ENCODE results near the gene RYR1.

DNA sequence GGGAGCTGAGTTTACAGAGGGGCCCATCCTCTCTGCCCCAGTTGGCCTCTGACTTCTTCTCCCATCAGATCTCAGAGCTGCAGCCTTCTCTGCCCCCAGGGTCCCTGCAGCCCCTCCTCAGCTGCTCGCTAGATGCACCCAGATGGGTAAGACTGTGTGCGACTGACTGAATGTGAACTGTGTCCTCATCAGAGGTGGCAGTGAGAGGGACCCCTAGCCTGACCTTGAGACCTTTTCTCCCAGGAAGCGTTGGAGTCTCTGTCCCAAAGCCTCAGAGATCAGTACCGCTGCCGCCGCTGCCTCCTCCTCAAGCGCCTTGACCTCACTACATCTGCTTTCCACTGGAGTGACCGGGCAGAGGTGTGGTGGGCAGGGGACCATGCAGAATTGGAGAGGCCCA lies 28.2 kb upstream of the RYR1 start:
- TF ChIP-seq, protein P1, sequence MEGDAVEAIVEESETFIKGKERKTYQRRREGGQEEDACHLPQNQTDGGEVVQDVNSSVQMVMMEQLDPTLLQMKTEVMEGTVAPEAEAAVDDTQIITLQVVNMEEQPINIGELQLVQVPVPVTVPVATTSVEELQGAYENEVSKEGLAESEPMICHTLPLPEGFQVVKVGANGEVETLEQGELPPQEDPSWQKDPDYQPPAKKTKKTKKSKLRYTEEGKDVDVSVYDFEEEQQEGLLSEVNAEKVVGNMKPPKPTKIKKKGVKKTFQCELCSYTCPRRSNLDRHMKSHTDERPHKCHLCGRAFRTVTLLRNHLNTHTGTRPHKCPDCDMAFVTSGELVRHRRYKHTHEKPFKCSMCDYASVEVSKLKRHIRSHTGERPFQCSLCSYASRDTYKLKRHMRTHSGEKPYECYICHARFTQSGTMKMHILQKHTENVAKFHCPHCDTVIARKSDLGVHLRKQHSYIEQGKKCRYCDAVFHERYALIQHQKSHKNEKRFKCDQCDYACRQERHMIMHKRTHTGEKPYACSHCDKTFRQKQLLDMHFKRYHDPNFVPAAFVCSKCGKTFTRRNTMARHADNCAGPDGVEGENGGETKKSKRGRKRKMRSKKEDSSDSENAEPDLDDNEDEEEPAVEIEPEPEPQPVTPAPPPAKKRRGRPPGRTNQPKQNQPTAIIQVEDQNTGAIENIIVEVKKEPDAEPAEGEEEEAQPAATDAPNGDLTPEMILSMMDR (IDR thresholded peaks at IDR 0.05): no peak
- no peak for TF ChIP-seq POLR2A (IDR thresholded peaks at IDR 0.05)
